Stimulated activated CD4-positive, alpha-beta T cell treated with anti-CD3 and anti-CD28 coated beads, TNF-alpha, amount 100 ng/mL, for 1 hour (primary cell): Measurements from ENCODE around the gene RABEP2.
"Not testable (repeated sequence)": the region's sequence is repeated elsewhere in the genome, so short reads cannot be mapped to it uniquely, and the experiment has no call there.

Experiments used
- DNase-seq, 3 donors: peaks; one replicate each; pipeline ENCODE4 v3.0.0-alpha.2; 2020; ENCODE audit warnings: low read depth in 3 of 3, low spot score in 1 of 3

Gene RABEP2, protein sequence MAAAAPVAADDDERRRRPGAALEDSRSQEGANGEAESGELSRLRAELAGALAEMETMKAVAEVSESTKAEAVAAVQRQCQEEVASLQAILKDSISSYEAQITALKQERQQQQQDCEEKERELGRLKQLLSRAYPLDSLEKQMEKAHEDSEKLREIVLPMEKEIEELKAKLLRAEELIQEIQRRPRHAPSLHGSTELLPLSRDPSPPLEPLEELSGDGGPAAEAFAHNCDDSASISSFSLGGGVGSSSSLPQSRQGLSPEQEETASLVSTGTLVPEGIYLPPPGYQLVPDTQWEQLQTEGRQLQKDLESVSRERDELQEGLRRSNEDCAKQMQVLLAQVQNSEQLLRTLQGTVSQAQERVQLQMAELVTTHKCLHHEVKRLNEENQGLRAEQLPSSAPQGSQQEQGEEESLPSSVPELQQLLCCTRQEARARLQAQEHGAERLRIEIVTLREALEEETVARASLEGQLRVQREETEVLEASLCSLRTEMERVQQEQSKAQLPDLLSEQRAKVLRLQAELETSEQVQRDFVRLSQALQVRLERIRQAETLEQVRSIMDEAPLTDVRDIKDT

DNA sequence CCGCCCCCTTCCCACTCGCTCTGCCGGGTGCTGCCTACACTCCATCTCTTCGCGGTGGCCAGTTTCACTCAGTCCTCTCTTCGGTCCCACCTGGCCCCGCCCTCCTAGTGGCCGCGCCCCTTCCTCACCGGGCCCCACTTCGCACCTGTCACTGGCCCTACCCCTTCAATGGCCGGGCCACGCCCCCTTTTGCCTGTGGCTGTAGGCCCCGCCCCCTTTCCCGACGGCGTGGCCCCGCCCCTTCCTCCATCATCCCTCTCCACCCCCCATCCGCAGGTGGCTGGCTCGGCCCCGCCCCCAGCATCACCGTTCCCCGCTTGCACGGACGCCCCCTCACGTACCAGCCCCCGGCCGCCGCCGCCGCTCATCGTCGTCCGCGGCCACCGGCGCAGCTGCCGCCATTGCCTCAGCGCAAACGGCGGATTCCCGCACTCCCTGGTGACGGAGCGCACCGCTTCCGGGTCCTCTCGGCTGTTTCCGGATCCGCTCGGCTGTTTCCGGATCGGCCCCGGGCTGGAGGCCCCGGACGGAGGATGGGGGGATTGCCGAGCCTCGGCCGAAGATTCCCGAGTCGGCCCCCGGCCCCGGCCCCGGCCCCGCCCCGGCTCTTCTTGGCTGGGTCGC is at the start of gene RABEP2:
TSS of gene RABEP2 (minus strand) at position 477 of the 624 bp plus-strand sequence. CDS start at position 402, 75 bp downstream.
- DNase-seq = peak; percentile 80 to 99 (median 89)

DNA sequence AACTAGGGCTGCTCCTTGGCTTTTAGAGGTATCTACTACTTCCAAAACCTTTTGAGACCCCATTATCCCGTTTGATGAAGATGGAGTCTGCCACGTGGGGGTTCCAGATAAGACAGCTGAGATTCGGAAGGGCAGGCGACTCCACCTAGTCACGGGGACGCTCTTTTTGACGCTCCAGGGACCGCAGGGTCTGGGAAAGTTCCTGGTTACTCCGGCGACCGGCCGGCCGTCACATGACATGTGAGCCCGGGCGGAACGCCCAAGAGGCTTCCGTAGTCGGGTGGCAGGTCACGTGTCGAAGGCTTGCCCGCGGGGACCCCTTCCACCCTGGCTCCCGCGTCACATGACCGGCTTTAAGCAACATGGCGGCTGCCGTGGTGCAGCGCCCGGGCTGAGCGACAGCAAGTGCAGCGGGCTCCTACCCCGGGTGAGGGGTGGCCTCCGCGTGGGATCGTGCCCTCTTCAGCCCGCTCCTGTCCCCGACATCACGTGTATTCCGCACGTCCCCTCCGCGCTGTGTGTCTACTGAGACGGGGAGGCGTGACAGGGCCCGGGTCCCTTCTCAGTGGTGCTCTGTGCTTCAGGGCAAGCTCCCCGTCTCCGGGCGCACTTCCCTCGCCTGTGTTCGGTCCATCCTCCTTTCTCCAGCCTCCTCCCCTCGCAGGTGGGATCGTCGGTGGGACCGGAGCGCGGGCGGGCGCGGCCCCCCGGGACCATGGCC is 49.6 kb upstream of the RABEP2 start, which contains the start of gene SPNS1:
TSS of gene SPNS1 (plus strand) at position 342 of the 721 bp plus-strand sequence. CDS start at position 716, 374 bp downstream.
- DNase-seq = peak; percentile 75 to 80 (median 79)

DNA sequence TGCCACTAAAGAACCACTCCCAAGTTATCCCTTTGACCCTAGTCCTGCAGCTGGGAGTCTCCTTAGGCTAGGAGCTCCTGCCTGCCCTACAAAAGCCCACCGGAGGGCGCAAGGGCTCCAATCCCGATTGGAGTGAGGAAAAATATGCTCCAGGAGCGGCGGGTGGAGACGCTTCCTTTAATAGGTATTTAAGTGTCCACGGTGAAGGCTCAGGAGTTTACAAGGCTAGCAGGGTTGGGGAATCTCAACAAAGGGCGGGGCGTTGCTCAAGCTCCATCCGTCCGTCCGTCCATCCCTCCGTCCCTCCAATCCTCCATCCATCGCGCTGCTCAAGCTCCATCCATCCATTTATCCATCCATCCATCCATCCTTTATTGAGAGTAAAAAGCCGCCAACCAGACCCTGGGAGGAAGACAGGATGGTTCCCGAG is 49.0 kb upstream of the RABEP2 start:
- no peak for DNase-seq

DNA sequence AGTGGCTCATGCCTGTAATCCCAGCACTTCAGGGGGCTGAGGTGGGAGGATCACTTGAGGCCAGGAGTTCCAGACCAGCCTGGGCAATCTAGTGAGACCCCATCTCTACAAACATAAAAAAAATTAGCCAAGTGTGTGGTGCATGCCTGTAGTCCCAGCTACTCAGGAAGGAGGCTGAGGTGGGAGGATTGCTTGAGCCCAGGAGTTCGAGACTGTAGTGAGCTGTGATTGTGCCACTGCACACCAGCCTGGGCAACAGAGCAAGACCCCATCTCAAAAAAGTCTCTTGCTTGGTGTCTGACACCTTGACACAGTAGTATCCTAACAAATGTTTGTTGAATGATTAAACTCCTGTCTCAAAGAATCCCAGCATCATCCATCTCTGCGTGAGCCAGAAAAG is 44.7 kb upstream of the RABEP2 start:
- not testable (repeated sequence) for DNase-seq

DNA sequence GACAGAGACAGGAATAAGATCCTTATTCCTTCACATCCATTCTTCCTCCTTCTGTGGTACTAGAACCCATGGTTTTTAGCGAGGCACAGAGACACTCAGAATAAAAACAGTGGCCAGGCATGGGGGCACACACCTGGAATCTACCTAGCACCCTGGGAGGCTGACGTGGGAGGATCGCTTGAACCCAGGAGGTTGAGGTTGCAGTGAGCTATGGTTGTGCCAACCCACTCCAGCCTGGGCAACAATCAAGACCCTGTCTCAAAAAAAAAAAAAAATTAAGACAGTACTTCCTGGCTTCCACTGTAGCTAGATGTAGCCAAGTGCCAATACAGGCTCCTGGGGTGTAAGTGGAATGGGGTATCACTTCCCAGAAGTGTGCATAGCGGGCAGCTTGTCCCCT is 42.1 kb upstream of the RABEP2 start:
- no peak for DNase-seq

DNA sequence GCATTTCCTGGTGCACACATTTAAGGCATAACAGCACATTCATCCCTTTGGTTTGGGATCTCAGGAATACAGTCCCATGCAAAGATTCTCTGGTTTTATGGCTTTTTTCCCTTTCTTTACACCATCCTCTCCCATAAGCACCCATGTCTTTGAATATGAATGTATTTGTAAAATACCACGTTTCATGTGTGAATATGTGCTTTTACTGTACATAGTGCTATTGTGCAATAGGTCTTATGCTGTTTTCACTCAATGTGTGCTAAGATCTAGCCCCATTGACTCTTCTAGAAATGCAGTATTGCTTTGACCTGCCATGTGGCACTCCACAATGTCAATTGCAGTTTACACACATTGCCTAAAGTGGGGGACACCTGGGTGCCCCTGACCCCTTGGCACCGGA is 39.5 kb upstream of the RABEP2 start:
- no peak for DNase-seq

DNA sequence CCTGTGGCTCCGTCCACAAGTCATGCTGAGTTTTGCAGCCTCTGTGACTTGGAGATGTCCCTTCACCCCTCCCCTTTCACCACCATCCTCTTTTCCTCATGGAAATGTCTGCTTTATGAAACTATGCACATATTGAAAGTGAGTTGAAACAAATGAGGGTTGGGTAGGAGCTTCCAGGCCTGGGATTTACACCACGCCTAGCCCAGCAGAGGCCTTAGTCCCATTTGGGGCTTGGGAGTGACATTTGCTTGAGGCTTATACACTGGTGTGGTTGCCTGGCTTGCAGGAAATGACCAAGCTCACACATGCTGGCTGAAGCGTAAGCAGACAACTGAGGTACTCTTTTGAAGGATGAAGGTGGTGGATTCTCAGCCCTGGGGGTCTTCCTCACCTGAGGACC is 39.0 kb upstream of the RABEP2 start:
- no peak for DNase-seq

DNA sequence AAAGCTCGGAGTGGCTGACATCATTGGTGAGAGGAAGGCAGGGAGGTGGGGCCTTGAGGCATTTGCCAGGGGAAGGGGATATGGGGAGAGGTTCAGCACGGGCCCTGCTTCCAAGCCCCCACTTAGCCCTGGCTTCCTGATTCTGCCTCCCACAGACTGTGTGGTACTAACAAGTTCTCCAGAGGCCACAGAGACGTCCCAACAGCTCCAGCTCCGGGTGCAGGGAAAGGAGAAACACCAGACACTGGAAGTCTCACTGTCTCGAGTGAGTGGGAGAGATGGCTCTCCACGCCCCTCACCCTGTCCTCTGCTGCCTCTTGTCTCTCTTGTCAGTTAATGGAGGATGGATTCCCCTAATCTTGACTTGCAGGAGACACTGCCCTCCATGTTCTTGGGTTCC is 33.8 kb upstream of the RABEP2 start:
- no peak for DNase-seq

DNA sequence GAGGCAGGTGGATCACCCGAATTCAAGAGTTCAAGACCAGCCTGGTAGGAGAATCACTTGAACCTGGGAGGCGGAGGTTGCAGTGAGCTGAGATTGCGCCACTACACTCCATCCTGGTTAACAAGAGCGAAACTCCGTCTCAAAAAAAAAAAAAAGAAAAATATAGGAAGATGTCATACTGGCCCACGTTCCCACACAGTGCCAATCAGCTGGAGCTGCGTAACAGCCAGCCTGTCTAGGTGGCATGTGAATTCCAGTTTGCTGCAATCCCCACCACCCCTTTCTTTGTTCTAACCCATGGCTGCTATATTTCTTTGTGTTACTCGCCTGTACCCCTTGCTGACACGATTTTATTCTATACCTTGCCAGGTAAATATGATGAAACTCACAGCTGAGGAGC is 33.2 kb upstream of the RABEP2 start:
- no peak for DNase-seq

DNA sequence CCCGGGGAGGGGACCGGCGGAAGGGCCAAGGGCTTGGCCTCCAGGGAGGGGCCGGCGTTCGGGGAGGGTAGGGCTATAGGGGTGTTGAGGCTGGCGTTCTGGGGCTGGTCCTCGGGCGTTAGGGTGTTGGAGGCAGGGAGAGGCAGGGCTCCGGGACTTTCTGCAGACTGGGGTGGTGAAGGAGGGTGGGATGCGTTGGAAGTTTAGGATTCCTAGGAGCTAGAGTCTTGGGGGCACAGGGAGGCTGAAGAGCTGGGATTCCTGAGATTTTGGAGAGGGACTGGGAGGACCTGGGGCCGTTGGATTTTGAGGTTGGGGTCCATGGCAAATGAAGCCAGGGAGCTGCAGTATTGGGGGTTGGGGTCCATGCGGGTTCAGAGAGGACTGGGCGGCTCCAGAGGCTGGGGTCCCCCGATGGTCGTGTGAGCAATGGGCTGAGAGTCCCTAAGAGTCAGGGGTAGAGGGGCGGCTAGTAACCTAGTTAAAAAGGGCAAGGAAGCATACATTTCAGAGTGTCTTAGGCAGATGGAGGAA is 26.4 kb upstream of the RABEP2 start:
- no peak for DNase-seq

DNA sequence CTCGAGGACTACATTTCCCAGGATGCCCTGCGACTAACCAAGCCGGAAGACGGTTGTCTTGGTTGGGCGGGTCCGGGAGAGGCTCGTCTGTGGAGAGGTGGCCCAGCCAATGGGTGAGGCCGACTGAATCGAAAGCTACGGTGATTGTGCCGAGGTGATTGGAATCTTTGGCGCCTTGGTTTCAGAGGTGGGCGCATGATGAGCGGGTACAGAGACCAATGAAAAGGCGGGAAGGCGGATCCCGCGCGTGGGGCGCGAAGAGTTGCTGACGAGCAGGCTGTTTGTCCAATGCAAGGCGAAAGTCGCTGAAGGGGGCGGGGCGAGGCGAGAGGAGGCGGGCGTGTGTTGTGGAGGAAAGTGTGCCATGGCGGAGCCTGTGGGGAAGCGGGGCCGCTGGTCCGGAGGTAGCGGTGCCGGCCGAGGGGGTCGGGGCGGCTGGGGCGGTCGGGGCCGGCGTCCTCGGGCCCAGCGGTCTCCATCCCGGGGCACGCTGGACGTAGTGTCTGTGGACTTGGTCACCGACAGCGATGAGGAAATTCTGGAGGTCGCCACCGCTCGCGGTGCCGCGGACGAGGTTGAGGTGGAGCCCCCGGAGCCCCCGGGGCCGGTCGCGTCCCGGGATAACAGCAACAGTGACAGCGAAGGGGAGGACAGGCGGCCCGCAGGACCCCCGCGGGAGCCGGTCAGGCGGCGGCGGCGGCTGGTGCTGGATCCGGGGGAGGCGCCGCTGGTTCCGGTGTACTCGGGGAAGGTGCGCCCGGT is 25.8 kb upstream of the RABEP2 start, which contains the start of gene NFATC2IP:
TSS of gene NFATC2IP (plus strand) at position 290 of the 762 bp plus-strand sequence. CDS start at position 365, 75 bp downstream.
- DNase-seq = peak; percentile 99

DNA sequence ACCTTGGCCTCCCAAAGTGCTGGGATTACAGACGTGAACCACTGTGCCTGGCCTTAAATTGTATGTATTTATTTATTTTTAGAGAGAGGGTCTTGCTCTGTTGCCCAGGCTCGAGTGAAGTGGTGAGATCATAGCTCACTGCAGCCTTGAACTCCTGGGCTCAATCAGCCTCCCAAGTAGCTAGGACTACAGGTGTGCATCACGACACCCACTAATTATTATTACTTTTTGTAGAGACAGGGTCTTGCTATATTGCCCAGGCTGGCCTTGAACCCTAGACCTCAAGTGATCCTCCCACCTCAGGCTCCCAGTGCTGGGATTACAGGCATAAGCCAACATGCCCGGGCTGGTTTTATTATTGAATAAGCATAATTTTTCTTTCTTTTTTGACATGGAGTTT is 21.6 kb upstream of the RABEP2 start:
- no peak for DNase-seq

DNA sequence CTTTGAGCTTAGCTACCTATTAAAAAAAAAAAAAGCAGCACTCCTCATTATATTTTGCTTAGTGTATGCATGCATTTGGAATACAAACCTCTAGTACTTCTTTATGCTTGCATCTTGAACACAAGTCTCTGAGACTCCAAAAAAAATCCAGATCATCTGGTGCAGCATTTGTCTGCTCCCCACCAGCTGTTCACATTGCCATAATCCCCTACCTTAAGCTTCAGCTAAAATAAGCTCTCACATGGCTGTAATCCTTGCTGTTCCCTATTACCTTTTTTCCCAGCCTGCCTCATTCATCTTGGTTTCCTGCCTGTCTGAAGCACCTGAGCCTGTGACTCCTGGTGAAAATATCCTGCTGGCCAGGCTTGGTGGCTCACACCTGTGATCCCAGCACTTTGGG is 18.2 kb upstream of the RABEP2 start:
- no peak for DNase-seq

DNA sequence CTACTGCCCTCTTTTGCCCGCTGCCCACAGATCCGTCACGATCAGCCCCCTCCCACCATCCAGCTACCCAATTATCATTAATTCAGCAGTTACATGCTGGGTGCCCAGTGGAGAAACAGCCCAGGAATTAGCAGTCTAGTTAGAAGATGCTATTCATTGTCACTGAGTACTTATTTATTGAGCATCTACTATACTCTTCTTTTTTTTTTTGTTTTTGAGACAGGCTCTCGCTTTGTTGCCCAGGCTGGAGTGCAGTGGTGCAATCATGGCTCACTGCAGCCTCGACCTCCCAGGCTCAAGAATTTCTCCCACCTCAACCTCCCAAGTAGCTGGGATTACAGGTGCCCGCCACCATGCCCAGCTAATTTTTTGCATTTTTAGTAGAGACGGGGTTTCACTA is 14.8 kb upstream of the RABEP2 start:
- not testable (repeated sequence) for DNase-seq

DNA sequence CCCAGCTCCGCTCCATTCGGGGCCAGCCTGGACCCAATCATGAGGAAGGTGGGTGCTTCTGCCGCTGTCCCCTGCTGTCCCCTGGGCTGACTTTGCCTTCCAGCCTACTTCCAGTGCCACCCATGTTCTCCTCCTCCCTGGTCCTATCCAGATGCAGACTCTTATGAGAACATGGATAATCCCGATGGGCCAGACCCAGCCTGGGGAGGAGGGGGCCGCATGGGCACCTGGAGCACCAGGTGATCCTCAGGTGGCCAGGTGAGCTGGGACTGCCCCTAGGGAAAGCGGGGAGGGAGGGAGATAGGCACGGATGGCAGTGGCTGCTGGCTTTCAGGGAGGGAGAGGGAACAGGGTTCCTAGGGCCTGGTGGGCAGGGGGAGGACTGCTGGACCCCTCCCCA is 13.7 kb upstream of the RABEP2 start:
- no peak for DNase-seq

DNA sequence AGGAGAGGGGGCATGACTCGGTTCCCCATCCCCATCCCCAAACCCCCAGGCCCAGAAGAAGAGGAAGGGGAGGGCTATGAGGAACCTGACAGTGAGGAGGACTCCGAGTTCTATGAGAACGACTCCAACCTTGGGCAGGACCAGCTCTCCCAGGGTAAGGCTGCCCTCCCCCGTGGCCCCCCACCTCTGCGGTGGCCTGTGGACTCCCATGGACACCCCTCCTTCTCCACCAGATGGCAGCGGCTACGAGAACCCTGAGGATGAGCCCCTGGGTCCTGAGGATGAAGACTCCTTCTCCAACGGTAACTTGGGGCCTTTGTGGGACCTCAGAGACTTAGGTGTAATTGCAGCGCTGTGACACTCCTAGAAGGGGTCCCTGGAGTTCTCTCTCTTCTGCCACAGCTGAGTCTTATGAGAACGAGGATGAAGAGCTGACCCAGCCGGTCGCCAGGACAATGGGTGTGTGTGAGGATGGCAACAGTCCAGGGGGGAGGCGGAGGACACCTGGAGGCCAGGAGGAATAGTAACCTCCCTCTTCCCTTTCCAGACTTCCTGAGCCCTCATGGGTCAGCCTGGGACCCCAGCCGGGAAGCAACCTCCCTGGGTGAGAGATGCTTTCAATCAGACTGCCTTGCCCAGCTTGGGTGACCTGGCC is 12.3 kb upstream of the RABEP2 start:
- DNase-seq = no peak

DNA sequence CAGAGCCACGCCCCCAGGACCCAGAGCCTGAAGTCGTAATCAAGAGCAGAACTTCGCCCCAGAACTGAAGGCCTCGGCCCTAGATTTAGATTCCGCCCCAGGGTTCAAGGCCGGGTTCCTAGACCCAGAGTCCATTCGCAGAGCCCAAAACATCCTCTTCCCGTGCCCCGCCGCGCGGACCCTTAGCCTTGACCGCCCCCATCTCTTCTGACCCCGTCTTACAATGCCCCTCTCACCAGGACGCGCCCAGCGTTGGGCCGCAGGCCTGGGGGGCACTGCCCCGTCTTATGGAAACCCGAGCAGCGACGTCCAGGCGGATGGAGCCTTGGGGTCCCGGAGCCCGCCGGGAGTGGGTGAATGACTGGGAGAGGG is 11.7 kb upstream of the RABEP2 start:
- DNase-seq = no peak

DNA sequence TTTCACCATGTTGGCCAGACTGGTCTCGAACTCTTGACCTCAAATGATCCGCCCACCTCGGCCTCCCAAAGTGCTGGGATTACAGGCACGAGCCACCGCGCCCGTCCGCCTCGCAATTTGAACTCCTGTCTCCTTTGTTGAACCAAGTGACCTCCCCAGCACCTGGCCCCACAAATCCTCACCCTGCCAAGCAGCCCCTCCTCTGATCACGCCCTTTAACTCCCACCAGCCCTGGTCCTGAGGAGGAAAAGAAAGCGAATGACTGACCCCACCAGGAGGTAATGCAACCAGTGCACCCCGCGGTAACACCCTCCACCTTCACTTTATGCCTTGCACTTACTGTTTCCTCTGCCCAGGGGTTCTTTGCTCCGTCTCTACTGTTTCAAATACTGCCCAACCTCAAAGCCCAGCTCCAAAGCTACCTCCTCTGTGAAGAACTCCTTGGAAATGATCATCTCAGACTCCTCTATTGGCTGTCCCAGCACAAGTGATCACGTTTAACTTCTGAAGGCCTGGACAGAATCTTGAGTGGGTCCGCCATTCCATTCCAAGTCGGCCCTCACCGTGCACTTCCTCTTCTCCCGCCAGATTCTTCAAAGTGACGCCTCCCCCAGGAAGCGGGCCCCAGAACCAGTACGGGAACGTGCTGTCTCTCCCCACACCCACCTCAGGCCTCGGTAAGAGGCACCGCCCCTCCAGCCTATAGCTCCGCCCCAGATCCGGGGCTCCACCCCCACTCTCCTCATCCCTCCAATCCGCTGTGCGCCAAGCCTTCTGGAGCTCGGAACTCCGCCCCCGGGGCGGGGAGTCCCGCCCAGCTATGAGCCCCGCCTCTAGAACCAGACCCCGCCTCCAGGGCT is 11.1 kb upstream of the RABEP2 start:
- peak; percentile 40 to 79 (median 69) for DNase-seq

DNA sequence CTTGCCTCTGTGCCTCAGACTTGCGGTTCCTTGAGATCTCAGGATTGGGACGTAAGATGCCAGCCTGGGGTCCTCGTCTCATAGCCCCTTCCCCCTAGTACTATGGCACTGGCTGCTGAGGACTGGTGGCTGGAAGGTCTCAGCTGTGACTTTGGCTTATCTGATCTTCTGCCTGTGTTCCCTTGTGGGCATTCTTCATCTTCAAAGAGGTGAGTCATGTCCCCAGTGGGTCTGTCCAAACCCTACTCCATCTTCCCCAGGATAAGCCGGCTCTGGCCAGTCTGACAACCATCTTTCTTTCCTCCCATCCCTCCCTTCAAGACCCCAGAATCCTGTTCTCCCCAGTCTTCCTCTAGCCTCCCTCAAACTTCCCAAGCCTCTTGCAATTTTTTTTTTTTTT is 10.3 kb upstream of the RABEP2 start:
- DNase-seq = no peak
